ENCODE results near the gene RYR2.
"Not testable (repeated sequence)": the region's sequence is repeated elsewhere in the genome, so short reads cannot be mapped to it uniquely, and the experiment has no call there.

RYR2 gene

DNA sequence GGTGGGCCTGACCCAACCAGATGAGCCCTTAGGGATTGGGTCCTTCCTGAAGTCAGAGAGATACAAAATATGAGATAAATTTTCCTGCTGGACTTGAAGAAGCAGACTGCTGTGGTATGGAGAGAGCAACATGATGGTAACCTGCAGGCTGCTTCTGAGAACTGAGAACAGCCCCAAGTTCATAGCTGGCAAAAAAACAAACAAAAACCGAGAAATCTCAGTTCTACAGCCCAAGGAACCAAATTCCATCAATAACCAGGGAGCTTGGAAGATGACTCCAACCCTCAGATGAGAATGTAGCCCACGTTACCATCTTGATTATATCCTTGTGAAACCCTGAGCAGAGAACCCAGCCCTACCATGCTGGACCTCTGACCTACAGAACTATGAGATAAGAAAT is 532.6 kb downstream of the RYR2 start:
- DNase-seq (ENCODE audit: low read depth) = no peak

DNA sequence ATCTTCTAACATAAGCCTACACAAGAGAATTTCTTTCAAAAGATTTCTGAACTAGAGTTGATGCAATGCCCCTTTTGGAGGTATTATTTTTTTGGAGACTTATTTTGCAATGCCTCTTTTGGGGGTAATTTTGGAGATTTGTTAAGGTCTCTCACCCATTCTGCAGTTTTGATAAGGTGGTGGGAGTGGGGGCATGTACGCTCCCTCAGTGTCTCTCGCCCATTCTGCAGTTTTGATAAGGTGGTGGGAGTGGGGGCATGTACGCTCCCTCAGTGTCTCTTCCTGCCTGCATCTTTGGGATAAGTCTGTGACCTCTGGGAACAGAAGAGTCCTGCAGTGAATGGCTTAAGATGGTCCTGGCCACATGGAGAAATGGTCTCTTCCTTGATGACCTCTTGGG is 536.6 kb downstream of the RYR2 start:
- no peak for DNase-seq (ENCODE audit: low read depth)

DNA sequence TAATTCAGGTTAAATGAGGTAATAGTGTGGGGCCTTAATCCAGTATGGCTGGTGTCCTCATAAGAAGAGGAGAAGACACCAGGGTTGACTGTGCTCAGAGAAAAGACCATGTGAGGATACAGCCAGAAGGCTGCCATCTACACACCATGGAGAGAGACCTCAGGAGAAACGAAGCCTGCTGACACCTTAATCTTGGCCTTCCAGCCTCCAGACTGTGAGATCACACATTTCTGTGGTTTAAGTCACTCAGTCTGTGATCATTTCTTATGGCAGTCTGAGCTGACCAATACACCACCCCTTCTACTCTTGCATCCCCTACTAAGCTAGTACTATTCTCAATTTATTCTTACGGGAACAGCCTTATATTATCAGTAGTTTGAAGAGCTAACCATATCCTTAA is 538.7 kb downstream of the RYR2 start:
- no peak for DNase-seq (ENCODE audit: low read depth)

DNA sequence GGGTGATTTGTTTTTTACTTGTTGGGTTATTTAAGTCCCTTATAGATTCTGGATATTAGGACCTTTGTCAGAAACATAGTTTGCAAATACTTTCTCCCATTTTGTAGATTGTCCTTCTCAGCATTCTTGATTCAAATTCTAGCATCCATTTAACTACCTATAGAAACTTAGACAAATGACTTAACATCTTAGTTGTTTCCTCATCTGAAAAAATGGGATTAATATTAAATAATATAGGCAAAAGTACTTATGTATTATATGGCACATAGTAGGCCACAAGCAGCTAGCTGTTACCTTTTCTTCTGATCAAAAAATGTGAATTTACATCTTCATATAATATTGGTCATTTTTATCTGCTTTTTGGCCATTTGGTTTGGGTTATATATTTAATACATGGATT is 541.3 kb downstream of the RYR2 start:
- DNase-seq (ENCODE audit: low read depth) = no peak

DNA sequence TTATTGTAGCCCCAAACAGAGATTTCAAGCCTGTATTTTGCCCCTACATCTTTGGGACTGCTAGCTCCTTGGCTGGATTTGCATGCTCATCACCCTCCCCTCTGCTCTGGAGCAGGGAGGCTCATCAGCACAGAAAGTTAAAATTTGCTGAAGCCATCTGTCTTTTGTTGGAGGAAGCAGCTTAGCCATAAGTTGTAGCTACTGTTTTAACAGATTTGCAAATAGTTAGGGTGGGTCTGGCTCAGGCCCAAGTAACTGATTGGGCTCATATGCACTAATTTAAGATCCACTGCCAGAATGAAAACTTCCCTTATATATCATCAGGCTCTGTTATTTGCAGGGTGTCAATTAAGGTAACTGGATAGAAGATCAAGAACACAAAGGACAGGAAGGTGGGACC is 541.8 kb downstream of the RYR2 start:
- no peak for DNase-seq (ENCODE audit: low read depth)

DNA sequence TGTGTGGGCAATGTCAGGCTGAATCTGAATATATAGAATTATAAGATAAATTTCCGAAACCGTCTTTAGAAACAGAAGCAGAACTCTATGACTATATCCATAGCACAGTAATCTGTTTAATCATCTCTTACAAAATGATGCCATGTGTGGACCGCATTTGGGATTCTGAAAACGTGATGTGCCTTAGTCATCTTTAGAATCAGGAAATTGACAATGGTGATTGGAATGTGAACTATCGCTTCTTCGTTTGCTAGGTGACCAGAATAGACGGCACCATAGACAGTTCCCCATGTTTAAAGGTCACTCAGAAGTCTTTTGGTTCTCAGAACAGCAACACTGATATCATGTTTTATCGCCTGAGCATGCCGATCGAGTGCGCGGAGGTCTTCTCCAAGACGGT is 548.4 kb downstream of the RYR2 start:
- DNase-seq (ENCODE audit: low read depth) = no peak

DNA sequence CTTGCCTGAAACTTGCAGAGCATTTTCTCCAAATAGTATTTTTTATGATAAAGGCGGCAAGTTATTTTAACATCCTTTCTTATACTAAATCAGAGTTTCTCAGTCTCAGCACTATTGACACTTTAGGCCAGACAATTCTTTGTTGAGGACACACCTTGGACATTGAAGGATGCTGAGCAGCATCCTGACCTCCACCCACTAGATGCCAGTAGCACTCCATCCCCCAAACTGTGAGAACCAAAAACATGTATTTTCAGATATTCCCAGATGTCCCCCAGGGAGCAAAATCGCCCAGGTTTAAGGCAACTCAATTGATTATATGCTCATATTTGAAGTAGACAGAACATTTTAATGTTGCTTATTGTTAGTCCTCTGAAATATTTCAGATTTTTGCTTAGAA is 549.4 kb downstream of the RYR2 start:
- DNase-seq (ENCODE audit: low read depth) = no peak

DNA sequence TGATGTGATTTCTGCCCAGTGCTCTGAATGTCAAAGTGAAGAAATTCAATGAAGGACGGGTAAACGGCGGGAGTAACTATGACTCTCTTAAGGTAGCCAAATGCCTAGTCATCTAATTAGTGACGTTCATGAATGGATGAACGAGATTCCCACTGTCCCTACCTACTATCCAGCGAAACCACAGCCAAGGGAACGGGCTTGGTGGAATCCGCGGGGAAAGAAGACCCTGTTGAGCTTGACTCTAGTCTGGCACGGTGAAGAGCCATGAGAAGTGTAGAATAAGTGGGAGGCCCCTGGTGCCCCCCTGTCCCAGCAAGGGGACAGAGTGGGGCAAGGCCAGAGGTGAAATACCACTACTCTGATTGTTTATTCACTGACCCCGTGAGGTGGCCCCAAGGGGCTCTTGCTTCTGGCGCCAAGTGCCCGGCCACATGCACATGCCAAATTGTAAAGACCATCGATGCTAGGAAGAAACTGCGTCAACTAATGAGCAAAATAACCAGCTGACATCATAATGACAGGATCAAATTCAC is 561.1 kb downstream of the RYR2 start:
- DNase-seq (ENCODE audit: low read depth) = not testable (repeated sequence)

DNA sequence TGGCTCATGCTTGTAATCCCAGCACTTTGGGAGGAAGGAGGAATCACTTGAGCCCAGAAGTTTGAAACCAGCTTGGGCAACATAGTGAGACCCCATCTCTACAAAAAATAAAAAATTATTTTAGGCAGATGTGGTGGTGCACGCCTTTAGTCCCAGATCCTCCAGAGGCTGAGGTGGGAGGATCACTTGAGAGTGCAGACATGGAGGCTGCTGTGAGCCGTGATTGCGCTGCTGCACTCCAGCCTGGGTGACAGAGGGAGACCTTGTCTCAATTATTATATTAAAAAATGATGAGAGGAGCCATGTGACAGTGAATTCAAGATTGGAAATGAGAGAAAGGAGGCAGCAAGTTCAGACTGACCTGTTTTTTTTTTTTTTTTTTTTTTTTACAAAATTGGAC is 566.4 kb downstream of the RYR2 start:
- no peak for DNase-seq (ENCODE audit: low read depth)

DNA sequence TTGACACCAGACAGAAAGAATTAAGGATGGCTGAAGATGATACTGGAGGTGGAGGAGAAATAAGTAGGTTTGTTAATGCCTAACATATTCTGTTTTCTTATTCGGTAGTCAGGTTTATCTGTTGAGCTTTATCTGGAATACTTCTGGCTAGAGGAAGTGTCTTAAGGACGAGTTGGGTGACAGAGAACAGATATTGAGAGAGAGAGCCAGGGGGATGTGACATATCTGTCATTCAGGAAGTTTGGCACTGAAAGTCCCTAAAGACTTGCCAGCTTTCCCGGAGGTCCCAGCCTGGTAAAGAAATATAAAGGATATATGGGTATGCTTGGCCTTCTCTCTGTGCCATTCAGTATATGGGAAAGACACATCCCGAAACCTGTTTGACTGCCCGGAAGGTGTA is 568.2 kb downstream of the RYR2 start:
- DNase-seq (ENCODE audit: low read depth) = no peak

DNA sequence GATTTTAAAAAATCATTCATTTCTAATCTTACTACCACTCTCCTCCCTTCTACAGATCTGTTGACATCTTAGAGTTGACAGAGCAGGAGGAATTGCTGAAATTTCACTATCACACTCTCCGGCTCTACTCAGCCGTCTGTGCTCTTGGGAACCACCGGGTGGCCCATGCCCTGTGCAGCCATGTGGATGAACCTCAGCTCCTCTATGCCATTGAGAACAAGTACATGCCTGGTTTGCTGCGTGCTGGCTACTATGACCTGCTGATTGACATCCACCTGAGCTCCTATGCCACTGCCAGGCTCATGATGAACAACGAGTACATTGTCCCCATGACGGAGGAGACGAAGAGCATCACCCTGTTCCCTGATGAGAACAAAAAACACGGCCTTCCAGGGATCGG is 572.0 kb downstream of the RYR2 start:
- DNase-seq (ENCODE audit: low read depth) = no peak

DNA sequence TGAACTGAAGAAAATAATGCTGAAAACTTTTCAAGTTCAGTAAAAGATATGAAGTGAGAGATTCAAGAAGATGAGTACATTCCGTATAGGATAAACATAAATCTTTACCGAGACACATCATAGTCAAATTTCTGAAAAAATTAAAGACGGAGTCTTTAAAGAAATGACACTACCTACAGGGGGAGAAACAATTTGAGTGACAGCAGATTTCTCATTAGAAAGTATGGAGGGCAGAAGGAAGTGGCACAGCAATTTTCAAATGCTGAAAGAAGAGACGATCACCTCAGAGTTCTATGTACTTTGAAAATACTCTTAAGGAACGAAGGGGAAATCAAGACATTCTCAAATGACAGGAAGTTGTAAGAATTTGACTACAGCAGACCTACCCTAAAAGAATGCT is 577.6 kb downstream of the RYR2 start:
- no peak for DNase-seq (ENCODE audit: low read depth)

DNA sequence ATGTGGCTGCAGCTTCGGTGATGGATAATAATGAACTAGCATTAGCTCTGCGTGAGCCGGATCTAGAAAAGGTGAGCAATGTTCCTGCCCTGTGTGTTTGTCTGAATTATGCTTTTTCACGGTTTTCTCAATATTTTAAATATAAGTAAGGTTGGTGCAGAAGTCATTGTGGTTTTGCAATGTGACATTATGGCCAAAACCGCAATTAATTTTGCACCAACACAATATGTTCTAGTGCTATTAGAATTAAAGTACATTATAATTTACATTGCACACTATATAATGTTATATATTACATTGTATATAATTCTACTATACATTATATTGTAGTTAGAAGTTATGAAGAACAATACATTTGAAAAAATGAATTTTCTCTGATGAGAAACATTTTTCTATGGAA is 592.9 kb downstream of the RYR2 start:
- no peak for DNase-seq (ENCODE audit: low read depth)

DNA sequence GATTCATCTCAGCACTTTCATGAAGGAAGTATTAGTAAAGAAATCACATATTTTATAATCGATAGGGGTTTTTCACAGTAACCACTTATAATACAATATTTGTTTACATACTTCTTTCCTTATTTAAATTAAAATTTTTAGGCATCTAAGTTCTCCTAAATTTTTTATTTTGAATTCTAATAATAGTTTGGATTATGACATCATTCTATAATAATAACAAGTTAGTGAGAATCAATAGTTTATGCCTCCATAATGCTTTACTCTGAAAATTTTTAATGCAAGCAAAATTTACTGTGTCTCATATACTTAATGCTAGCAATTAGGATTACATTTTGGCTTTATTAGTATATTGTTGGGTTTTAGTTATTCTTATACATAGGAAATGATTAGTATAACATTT is 596.6 kb downstream of the RYR2 start:
- no peak for DNase-seq (ENCODE audit: low read depth)

DNA sequence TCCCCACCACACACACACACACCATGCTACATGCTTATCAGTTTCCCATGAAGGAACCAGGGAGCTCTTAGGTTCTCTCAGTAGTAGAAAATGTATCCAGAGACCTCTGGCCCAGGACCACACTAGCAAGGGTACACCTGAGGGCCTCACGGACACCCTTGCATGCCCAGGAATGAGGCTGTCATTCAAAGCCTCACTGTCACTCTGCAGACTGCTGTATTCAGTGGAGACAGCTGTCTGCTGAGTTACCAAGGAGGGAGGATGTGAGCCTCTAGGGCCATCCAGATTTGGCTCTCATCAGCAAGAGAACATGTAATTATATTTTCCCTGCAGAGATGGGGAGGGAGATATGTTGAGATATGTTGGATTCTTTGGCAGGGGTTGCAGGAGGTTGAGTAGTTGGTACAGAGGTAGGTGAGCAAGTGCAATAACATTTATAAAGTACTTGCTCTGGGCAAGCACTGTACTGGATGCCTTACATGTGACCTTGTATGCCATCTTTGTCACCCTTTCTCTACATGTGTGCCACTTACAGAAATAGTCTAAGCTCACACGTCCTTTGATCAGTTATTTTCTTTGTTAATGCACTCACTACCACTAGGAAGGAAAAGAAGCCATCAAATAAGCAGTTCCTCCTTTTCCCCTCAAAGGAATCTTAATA is 598.2 kb downstream of the RYR2 start:
- no peak for DNase-seq (ENCODE audit: low read depth)

DNA sequence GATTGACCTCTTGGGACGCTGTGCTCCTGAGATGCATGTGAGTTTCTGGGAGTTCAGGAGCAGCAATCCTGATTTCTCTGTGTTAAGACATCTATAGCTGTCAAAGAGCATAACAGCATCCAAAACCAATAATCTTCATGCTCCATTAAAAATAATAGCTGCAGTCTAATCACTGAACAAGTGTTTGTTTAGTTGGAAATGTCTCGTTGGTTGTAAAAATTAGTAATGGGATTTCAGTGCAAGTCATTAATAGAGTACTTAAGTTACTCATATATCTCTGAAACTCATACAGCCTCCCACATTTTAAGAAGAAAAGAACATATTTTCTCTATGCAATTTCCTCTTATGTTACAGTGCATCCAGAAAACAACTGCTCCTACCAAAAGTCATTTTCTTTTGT is 599.0 kb downstream of the RYR2 start:
- DNase-seq (ENCODE audit: low read depth) = no peak

DNA sequence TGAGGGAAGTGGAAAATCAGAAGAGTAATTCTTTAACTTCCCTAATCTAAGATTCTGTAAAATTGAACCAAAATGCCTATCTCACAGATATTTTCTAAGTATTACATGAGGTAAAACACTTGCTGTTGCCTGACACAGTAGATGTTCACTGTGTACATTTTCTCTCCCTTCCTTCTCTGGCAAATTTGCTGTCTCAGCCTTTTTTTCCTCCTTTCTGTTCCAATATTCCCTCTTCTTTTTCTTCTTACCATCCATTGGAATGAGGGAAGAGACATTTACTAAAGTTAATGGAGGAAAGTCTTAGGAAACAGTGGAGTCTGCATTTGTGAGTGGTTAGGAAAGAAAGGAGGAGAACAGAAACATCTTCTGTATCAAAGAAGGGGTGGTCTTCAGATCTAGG is 608.8 kb downstream of the RYR2 start:
- no peak for DNase-seq (ENCODE audit: low read depth)

DNA sequence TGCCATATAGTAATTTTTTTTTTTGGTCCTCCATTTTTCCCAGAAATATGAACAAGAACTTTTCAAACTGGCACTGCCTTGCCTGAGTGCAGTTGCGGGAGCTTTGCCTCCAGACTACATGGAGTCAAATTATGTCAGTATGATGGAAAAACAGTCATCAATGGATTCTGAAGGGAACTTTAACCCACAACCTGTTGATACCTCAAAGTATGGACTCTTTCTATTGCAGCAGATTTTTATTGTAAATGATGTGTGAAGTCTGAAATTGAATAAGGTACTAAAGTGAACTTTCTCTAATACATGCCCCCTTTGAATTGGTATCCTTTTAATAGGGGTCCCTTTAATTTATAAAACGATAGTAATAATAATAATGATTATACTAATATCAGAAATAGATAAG is 613.8 kb downstream of the RYR2 start:
- no peak for DNase-seq (ENCODE audit: low read depth)

DNA sequence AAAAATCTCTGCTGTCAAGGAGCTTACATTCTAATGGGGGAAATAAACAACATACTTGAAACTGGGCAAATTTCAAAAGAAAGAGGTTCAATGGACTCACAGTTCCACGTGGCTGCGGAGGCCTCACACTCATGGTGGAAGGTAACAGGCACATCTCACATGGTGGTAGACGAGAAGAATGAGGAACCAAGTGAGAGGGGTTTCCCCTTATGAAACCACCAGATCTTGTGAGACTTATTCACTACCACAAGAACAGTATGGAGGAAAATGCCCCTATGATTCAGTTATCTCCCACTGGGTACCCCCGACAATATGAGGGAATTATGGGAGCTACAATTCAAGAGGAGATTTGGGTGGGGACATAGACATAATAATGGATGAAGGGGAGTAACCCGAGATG is 622.4 kb downstream of the RYR2 start:
- DNase-seq (ENCODE audit: low read depth) = no peak

DNA sequence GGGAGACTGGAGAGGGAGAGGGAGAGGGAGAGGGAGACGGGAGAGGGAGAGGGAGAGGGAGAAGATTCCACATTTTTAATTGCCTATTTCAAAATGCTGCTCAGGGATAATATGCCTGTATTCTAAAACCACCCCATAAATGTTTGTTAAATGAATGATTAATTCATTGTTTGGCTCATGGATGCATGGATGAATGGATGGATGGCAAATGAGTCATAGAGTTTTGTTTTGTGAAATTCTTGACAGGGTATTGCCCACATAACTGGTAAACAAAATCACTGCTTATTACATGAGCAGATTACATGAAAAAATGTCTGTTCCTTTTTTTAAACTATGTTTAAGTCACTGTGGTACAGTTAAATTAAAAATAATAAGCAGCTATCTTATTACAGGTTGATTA is 628.3 kb downstream of the RYR2 start:
- no peak for DNase-seq (ENCODE audit: low read depth)

DNA sequence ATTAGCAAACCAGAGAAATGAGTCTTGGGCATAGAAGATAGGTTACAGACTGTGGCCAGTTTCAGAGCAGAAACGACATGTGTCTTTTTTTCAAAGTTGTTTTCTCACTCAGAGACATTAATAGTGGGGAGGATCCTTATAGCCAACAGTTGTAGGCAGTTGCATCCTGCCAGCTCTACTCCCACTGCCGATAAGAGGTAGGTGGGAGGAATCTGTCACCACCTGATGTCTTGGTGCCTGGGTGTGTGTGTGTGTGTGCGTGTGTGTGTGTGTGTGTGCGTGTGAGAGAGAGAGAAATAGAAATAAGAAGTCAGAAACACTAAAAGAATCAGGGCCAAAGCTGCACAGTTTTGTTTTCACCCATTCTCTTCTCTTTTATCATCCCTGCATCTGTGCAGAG is 629.3 kb downstream of the RYR2 start:
- no peak for DNase-seq (ENCODE audit: low read depth)

DNA sequence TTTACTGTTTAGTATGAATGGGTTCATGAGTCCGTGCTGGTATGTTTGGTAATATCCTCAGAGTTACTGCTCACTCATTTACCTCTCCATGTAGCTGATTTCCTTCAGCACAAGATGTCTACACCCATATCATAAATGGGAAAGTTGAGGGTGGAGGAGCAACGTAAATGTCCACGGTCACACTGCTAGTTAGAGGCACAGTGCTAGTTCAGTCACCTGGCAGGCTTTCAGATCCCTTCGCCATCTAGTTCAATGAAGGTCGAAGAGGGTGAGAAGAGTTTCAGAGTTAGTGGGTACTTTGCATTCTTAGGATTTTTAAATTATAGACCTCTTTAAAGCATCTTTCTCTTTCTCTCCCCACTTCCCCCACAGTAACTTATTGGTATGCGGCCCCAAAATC is 630.0 kb downstream of the RYR2 start:
- no peak for DNase-seq (ENCODE audit: low read depth)

DNA sequence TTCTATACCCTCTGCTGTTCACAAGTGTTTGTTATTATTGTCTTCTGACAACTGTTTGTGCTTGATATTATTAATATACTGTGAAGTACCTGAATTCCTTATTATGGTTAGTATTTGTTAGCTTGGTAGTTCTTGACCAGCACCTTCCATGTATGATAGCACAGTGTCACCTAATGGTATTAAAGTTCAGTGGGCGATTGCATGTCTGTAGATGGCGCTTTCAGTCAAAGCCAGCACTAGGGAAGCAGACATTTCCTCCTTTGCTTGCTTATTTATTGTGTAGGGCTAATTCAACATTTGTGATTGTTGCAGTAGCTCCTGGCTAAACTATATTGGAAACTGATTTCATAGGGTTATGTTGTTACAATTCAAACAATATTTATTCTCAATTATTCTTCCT is 630.8 kb downstream of the RYR2 start:
- DNase-seq (ENCODE audit: low read depth) = no peak

DNA sequence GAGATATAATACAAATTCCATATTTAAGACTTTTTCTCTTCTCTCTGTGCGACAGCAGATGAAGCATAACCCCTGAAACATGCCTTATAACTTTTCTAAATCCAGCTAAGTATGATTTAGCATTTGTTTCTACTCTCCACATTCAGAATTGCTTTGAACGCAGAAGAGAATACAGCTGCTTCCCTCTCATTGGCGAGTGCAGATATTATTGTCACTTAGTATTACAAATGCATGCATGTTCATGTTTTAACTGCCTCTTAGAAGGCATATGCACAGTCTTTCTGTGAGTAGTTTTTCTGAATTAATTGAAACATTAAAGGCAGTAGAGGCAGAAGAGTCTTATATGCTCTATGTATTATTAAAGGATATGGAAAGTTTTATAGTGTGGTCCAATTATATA is 631.6 kb downstream of the RYR2 start:
- DNase-seq (ENCODE audit: low read depth) = no peak

DNA sequence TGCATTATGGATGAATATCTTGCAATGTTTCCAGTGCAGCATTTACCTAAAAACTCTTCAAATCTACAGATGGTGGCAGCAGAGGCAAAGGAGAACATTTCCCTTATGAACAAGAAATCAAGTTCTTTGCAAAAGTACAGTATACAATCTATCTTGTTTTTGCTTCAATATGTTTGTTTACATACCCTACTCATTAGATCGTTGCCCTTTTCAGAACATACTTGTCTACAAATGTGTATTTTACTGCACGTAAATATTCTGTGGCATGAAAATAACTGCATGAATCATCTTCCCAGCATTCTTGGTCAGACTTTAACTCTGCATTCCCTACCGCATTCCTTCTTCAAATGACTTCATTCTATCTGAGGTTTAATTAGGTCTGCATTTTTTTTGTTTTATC is 636.0 kb downstream of the RYR2 start:
- DNase-seq (ENCODE audit: low read depth) = no peak
